HUES48 (cell line): ENCODE results near the gene CNBD2.
"Not testable (repeated sequence)": the region's sequence is repeated elsewhere in the genome, so short reads cannot be mapped to it uniquely, and the experiment has no call there.

Experiments
- H3K27ac ChIP-seq: one replicate; pipeline ENCODE4 v1.7.0; 2013; ENCODE audit warnings: low read depth, low read length, inconsistent platforms
- H3K27me3 ChIP-seq: 2 replicates; pipeline ENCODE4 v1.6.1; 2013; ENCODE audit warnings: mild to moderate bottlenecking, low read length; ENCODE audit not compliant: control insufficient read depth, insufficient read depth
- H3K36me3 ChIP-seq: 2 replicates; pipeline ENCODE4 v1.6.1; 2013; ENCODE audit warnings: low read length; ENCODE audit not compliant: control insufficient read depth, insufficient read depth
- H3K4me1 ChIP-seq: 2 replicates; pipeline ENCODE4 v1.6.1; 2013; ENCODE audit warnings: mild to moderate bottlenecking, low read length; ENCODE audit not compliant: control insufficient read depth, insufficient read depth
- H3K4me3 ChIP-seq: 2 replicates; pipeline ENCODE4 v1.5.1; 2013; ENCODE audit warnings: mild to moderate bottlenecking, low read depth, low read length
- H3K9ac ChIP-seq: 2 replicates; pipeline ENCODE4 v1.6.1; 2013; ENCODE audit warnings: mild to moderate bottlenecking, low read depth, low read length, moderate library complexity
- H3K9me3 ChIP-seq: 2 replicates; pipeline ENCODE4 v1.6.1; 2013; ENCODE audit warnings: low read length; ENCODE audit not compliant: control insufficient read depth, insufficient read depth

Gene CNBD2

GRCh38 chr20:36063916-36064657 lies 95.7 kb downstream of the CNBD2 start:
- no peaks in the 10 kb centered on the region for H3K36me3 ChIP-seq
- peaks cover 25% of the 10 kb centered on the region for H3K27me3 ChIP-seq
- H3K9me3 ChIP-seq = no peaks in the 10 kb centered on the region
- H3K9ac ChIP-seq = no peak overlapping the region
- H3K27ac ChIP-seq = no peak overlapping the region
- no peaks in the 10 kb centered on the region for H3K4me1 ChIP-seq
- H3K4me3 ChIP-seq = peak overlapping the region; percentile 64

- Histone ChIP-seq H3K36me3 (no peaks in the 10 kb centered on the region), H3K4me1 (0 out of 2 replicates have a peak, but pooled peaks cover 2% of the 10 kb centered on the region), H3K27me3 (peaks cover 25% of the 10 kb centered on the region), H3K4me3 (peak overlapping the region; percentile 64), H3K27ac (peak overlapping the region; percentile 65), H3K9me3 (no peaks in the 10 kb centered on the region), H3K9ac (no peak overlapping the region)
These were observed 96.5 kb downstream of the CNBD2 start for GRCh38 chr20:36064658-36065426.

GRCh38 chr20:36065427-36065998 lies 97.1 kb downstream of the CNBD2 start:
- Histone ChIP-seq H3K27ac (no peak overlapping the region), H3K9ac (no peak overlapping the region), H3K9me3 (no peaks in the 10 kb centered on the region), H3K27me3 (peaks cover 25% of the 10 kb centered on the region), H3K4me3 (peak overlapping the region; percentile 64), H3K36me3 (no peaks in the 10 kb centered on the region), H3K4me1 (peaks cover 9% of the 10 kb centered on the region)

GRCh38 chr20:36066777-36067176 lies 98.4 kb downstream of the CNBD2 start:
- Histone ChIP-seq H3K27me3 (peaks cover 25% of the 10 kb centered on the region), H3K4me1 (peaks cover 9% of the 10 kb centered on the region), H3K4me3 (no peak overlapping the region), H3K36me3 (no peaks in the 10 kb centered on the region), H3K9ac (no peak overlapping the region), H3K27ac (no peak overlapping the region), H3K9me3 (no peaks in the 10 kb centered on the region)

- not testable (repeated sequence) for H3K4me3 ChIP-seq, H3K36me3 ChIP-seq, H3K27ac ChIP-seq, H3K9me3 ChIP-seq, H3K4me1 ChIP-seq, H3K9ac ChIP-seq
- peaks cover 18% of the 10 kb centered on the region for H3K27me3 ChIP-seq
These were observed 100.1 kb downstream of the CNBD2 start for GRCh38 chr20:36068526-36068925.

- H3K36me3 ChIP-seq = no peaks in the 10 kb centered on the region
- H3K9me3 ChIP-seq = no peaks in the 10 kb centered on the region
- H3K9ac ChIP-seq = no peak overlapping the region
- H3K4me1 ChIP-seq = peaks cover 9% of the 10 kb centered on the region
- no peak overlapping the region for H3K4me3 ChIP-seq
- H3K27me3 ChIP-seq = peaks cover 8% of the 10 kb centered on the region
- peak overlapping the region; percentile 11 for H3K27ac ChIP-seq
These were observed 102.1 kb downstream of the CNBD2 start for GRCh38 chr20:36070451-36070850.

- Histone ChIP-seq H3K27me3 (no peaks in the 10 kb centered on the region; the same call in 1 of the 2 replicates), H3K9me3 (no peaks in the 10 kb centered on the region), H3K27ac (no peak overlapping the region), H3K9ac (no peak overlapping the region), H3K4me3 (no peak overlapping the region), H3K36me3 (no peaks in the 10 kb centered on the region), H3K4me1 (peaks cover 9% of the 10 kb centered on the region)
These were observed 103.5 kb downstream of the CNBD2 start for GRCh38 chr20:36071848-36072247.

- H3K4me3 ChIP-seq = no peak overlapping the region
- no peaks in the 10 kb centered on the region for H3K27me3 ChIP-seq
- no peak overlapping the region for H3K27ac ChIP-seq
- H3K36me3 ChIP-seq = no peaks in the 10 kb centered on the region
- no peak overlapping the region for H3K9ac ChIP-seq
- no peaks in the 10 kb centered on the region for H3K9me3 ChIP-seq
- peaks cover 5% of the 10 kb centered on the region for H3K4me1 ChIP-seq
These were observed 106.6 kb downstream of the CNBD2 start for GRCh38 chr20:36074983-36075382.

GRCh38 chr20:36077762-36078161 lies 109.4 kb downstream of the CNBD2 start:
- H3K9me3 ChIP-seq, H3K27me3 ChIP-seq, H3K4me1 ChIP-seq, H3K4me3 ChIP-seq, H3K9ac ChIP-seq, H3K36me3 ChIP-seq, H3K27ac ChIP-seq: not testable (repeated sequence)

GRCh38 chr20:36079486-36079885 lies 111.1 kb downstream of the CNBD2 start:
- Histone ChIP-seq H3K27ac (no peak overlapping the region), H3K9me3 (no peaks in the 10 kb centered on the region; the same call in 1 of the 2 replicates), H3K36me3 (no peaks in the 10 kb centered on the region), H3K4me3 (no peak overlapping the region), H3K9ac (no peak overlapping the region), H3K27me3 (no peaks in the 10 kb centered on the region), H3K4me1 (no peaks in the 10 kb centered on the region)

- not testable (repeated sequence) for H3K4me1 ChIP-seq, H3K9me3 ChIP-seq, H3K4me3 ChIP-seq, H3K36me3 ChIP-seq, H3K27me3 ChIP-seq, H3K27ac ChIP-seq, H3K9ac ChIP-seq
These were observed 111.6 kb downstream of the CNBD2 start for GRCh38 chr20:36079984-36080383.
